Smooth muscle cell (in vitro differentiated cells): ENCODE results near the gene LHFPL3. TPM values are rescaled to one million over a fixed set of nuclear protein-coding genes. Genes with fewer than 3 reads are reported as not detected.

Experiments used
- DNase-seq: peaks from one replicate; lab custom pipeline; 2025; ENCODE audit not compliant: unreplicated experiment; lab: John Stamatoyannopoulos, UW
- H2AFZ ChIP-seq: fragments of 200-600 bp; sonication (generic); 2 replicates; pipeline ENCODE4 v1.6.0; 2016; ENCODE audit warnings: antibody characterized with exemption, low read depth, mild to moderate bottlenecking
- H3F3A ChIP-seq: fragments of 200-600 bp; sonication (generic); 2 replicates; pipeline ENCODE4 v1.6.0; 2017; ENCODE audit warnings: antibody characterized with exemption, low read depth
- H3K27ac ChIP-seq: fragments of 200-600 bp; sonication (generic); 2 replicates; pipeline ENCODE4 v1.5.1; 2016; ENCODE audit warnings: low read depth, mild to moderate bottlenecking
- H3K27me3 ChIP-seq: fragments of 200-600 bp; sonication (generic); 2 replicates; pipeline ENCODE4 v1.6.1; 2016; ENCODE audit warnings: low read depth, mild to moderate bottlenecking
- H3K36me3 ChIP-seq: fragments of 200-600 bp; sonication (generic); 2 replicates; pipeline ENCODE4 v1.5.1; 2016; ENCODE audit warnings: low read depth
- H3K4me1 ChIP-seq: fragments of 200-600 bp; sonication (generic); 2 replicates; pipeline ENCODE4 v1.5.1; 2016; ENCODE audit warnings: low read depth
- H3K4me2 ChIP-seq: fragments of 200-600 bp; sonication (generic); 2 replicates; pipeline ENCODE4 v1.6.0; 2016; ENCODE audit warnings: mild to moderate bottlenecking
- H3K4me3 ChIP-seq: fragments of 200-600 bp; sonication (generic); 2 replicates; pipeline ENCODE4 v1.5.1; 2016; ENCODE audit warnings: mild to moderate bottlenecking
- H3K79me2 ChIP-seq: fragments of 200-600 bp; sonication (generic); 2 replicates; pipeline ENCODE4 v1.6.0; 2016; ENCODE audit warnings: low read depth, mild to moderate bottlenecking
- H3K9ac ChIP-seq: fragments of 200-600 bp; sonication (generic); 2 replicates; pipeline ENCODE4 v1.6.0; 2016; ENCODE audit warnings: low read depth
- H3K9me3 ChIP-seq: fragments of 200-600 bp; sonication (generic); replicated peaks from 2 replicates; pipeline ENCODE4 v1.5.1; 2016; ENCODE audit warnings: low read depth
- H4K20me1 ChIP-seq: fragments of 200-600 bp; sonication (generic); 2 replicates; pipeline ENCODE4 v1.6.0; 2016; ENCODE audit warnings: low read depth
- WGBS: methylation state at CpG from one replicate; pipeline ENCODE4 v1.1.7; 2016; ENCODE audit warnings: low lambda C conversion rate; 5-methylcytosine and 5-hydroxymethylcytosine counted together
- polyA plus RNA-seq: library from polyadenylated mRNA; unstranded; fragments of >200 nt; fragmentation: Nextera tagmentation; extraction: Ambion mirVana; gene quantifications from 2 replicates; pipeline ENCODE4 v1.2.1, GENCODE V29; 2016
- total RNA-seq: library from RNA; depleted of rRNA; stranded (reverse); fragments of >200 nt; gene quantifications from 2 replicates; pipeline ENCODE4 v1.2.3, GENCODE V29; 2014
- TF ChIP-seq, protein P1 (sequence below): fragments of 200-600 bp; sonication (generic); IDR thresholded peaks from 2 replicates; pipeline ENCODE4 v1.5.1; 2017; ENCODE audit warnings: borderline replicate concordance, mild to moderate bottlenecking, antibody characterized with exemption; ENCODE audit not compliant: insufficient read depth, poor library complexity, severe bottlenecking

The LHFPL3 gene
- total and polyA plus RNA-seq, 2 experiments from 2014 or later = not detected

DNA sequence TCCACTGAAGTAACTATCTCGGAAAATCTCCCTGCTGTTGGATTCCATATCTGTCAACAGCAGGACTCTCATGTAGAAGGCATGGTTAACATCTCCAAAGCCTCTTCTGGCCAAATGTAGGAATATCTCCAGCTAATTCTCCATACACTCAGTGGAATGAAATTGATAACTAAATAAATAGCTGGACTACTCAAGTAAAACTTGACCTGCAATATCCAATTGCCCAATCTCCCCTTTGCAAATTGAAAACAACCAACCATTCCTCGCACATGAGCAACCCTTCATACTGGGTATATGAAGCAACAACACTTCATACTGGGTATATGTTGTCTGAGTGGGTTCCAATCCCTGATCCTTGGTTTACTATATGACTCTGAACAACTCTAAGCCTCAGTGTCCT lies 580.2 kb downstream of the LHFPL3 start:
- TF ChIP-seq, protein P1, sequence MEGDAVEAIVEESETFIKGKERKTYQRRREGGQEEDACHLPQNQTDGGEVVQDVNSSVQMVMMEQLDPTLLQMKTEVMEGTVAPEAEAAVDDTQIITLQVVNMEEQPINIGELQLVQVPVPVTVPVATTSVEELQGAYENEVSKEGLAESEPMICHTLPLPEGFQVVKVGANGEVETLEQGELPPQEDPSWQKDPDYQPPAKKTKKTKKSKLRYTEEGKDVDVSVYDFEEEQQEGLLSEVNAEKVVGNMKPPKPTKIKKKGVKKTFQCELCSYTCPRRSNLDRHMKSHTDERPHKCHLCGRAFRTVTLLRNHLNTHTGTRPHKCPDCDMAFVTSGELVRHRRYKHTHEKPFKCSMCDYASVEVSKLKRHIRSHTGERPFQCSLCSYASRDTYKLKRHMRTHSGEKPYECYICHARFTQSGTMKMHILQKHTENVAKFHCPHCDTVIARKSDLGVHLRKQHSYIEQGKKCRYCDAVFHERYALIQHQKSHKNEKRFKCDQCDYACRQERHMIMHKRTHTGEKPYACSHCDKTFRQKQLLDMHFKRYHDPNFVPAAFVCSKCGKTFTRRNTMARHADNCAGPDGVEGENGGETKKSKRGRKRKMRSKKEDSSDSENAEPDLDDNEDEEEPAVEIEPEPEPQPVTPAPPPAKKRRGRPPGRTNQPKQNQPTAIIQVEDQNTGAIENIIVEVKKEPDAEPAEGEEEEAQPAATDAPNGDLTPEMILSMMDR = no peak
- Histone ChIP-seq H3K9me3 (no peaks in the 10 kb centered on the region), H3K4me2 (no peak overlapping the region), H3K79me2 (no peaks in the 10 kb centered on the region), H4K20me1 (no peaks in the 10 kb centered on the region), H3K4me3 (no peak overlapping the region), H3K4me1 (no peaks in the 10 kb centered on the region), H2AFZ (no peak overlapping the region), H3K27me3 (peaks cover 21% of the 10 kb centered on the region), H3K36me3 (no peaks in the 10 kb centered on the region), H3F3A (no peaks in the 10 kb centered on the region), H3K9ac (no peak overlapping the region), H3K27ac (no peak overlapping the region)
- 93% methylated on average over 2 of the region's 2 CpGs for WGBS
- DNase-seq = no peak

DNA sequence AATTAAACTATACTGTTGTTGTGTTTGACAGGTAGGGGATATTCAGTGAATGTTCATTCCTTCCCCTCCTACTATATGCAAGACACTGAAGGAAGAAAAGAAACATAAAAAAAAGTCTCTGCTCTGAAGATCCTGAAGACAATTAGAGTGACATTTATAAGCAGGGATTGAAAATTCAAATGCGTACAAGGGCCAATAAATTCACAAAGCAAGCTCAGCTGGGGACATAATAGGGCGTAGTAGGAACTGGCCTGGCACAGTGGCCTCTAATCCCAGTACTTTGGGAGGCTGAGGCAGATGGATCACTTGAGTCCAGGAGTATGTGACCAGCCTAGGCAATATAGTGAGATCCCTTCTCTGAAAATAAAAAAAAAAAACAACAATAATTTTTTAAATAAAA lies 580.7 kb downstream of the LHFPL3 start:
- Histone ChIP-seq H3K79me2 (no peaks in the 10 kb centered on the region), H4K20me1 (no peaks in the 10 kb centered on the region), H3K4me3 (no peak overlapping the region), H2AFZ (no peak overlapping the region), H3K9ac (no peak overlapping the region), H3K9me3 (no peaks in the 10 kb centered on the region), H3K4me2 (no peak overlapping the region), H3K4me1 (no peaks in the 10 kb centered on the region), H3K27me3 (peaks cover 21% of the 10 kb centered on the region), H3F3A (no peaks in the 10 kb centered on the region), H3K36me3 (no peaks in the 10 kb centered on the region), H3K27ac (no peak overlapping the region)
- TF ChIP-seq, protein P1 = no peak
- no peak for DNase-seq
- 74% methylated on average over 2 of the region's 2 CpGs for WGBS

DNA sequence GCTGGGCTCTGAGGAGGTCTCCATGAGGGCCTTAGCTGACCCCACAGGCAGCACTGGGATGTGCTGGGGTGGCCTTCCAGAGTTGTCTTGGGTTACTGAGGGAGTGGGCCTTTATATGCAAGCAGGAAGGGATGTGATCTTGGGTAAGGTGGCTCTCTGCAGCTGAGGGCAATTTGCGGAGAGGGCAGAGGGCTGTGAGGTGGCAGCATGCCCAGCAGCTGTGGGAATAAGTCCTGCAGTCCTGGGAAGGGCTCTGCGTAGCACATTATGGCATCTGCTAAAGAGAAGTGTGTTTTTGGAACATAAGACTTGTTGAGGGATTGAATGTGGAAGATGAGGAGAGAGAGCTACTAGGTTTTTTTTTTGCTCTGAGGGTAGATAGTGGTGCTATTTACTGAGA lies 586.0 kb downstream of the LHFPL3 start:
- Histone ChIP-seq H3K9me3 (no peaks in the 10 kb centered on the region), H4K20me1 (no peaks in the 10 kb centered on the region), H3K27ac (no peak overlapping the region), H2AFZ (no peak overlapping the region), H3K4me3 (no peak overlapping the region), H3K36me3 (no peaks in the 10 kb centered on the region), H3K27me3 (peaks cover 22% of the 10 kb centered on the region), H3K4me1 (no peaks in the 10 kb centered on the region), H3K79me2 (no peaks in the 10 kb centered on the region), H3K9ac (no peak overlapping the region), H3K4me2 (no peak overlapping the region), H3F3A (no peaks in the 10 kb centered on the region)
- no peak for DNase-seq
- TF ChIP-seq, protein P1 = no peak
- 88% methylated on average over 2 of the region's 2 CpGs for WGBS

DNA sequence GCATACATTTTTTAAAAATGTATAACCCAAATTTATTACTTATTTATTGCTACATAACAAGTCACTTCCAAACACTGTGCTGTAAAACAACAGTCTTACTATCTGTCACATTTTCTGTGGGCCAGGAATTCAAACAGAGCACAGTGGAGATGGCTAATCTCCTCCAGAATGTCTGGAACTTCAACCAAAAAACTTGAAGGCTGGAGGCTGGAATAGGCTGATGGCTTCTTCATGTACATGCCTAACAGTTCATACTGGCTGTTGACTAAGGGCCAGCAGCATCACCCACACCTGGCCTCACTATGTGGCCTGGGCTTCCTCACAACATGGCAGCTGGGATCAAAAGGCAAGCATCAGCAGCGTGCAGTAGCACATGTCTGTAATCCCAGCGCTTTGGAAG lies 593.2 kb downstream of the LHFPL3 start:
- Histone ChIP-seq H2AFZ (no peak overlapping the region), H3K4me1 (no peaks in the 10 kb centered on the region), H4K20me1 (no peaks in the 10 kb centered on the region), H3K4me2 (no peak overlapping the region), H3K27ac (no peak overlapping the region), H3K9ac (no peak overlapping the region), H3K79me2 (no peaks in the 10 kb centered on the region), H3K36me3 (no peaks in the 10 kb centered on the region), H3K27me3 (peaks cover 7% of the 10 kb centered on the region), H3K4me3 (no peak overlapping the region), H3K9me3 (no peaks in the 10 kb centered on the region), H3F3A (no peaks in the 10 kb centered on the region)
- 85% methylated on average over 2 of the region's 2 CpGs for WGBS
- TF ChIP-seq, protein P1 = no peak
- DNase-seq = no peak
